VCaP (cell line): Measurements from ENCODE around the gene SUV39H2.

ENCODE experiments used
- H3K27ac ChIP-seq: fragments of 450-650 bp; 2 replicates; pipeline ENCODE4 v1.5.1; 2017
- CTCF ChIP-seq: fragments of 450-650 bp; conservative IDR thresholded peaks from 2 replicates; pipeline ENCODE4 v1.5.1; 2017; ENCODE audit warnings: mild to moderate bottlenecking, moderate library complexity

The SUV39H2 gene

GRCh38 chr10:14904864-14905263 lies 26.2 kb downstream of the SUV39H2 start:
- TF ChIP-seq CTCF, result no peak

GRCh38 chr10:14905890-14906289 lies 27.2 kb downstream of the SUV39H2 start:
- H3K27ac ChIP-seq, result peak overlapping the region; percentile 32
- no peak for TF ChIP-seq CTCF

More at GRCh38 chr10:14904864-14905263, 26.2 kb downstream of the SUV39H2 start:
- H3K27ac ChIP-seq, result peak overlapping the region; percentile 32; the same call in 1 of the 2 replicates

GRCh38 chr10:14906765-14907164 lies 28.1 kb downstream of the SUV39H2 start:
- H3K27ac ChIP-seq, result no peak overlapping the region; the same call in 1 of the 2 replicates
- no peak for TF ChIP-seq CTCF

- H3K27ac ChIP-seq, result peak overlapping the region; percentile 81
Observed at GRCh38 chr10:14907591-14907990, 28.9 kb downstream of the SUV39H2 start.

- no peak for TF ChIP-seq CTCF
- peak overlapping the region; percentile 81 for H3K27ac ChIP-seq
Observed at GRCh38 chr10:14909101-14909500, 30.4 kb downstream of the SUV39H2 start.

- TF ChIP-seq CTCF, result no peak
- no peak overlapping the region for H3K27ac ChIP-seq
Observed at GRCh38 chr10:14910953-14911352, 32.3 kb downstream of the SUV39H2 start.

GRCh38 chr10:14911801-14912200 lies 33.1 kb downstream of the SUV39H2 start:
- H3K27ac ChIP-seq, result no peak overlapping the region
- no peak for TF ChIP-seq CTCF

GRCh38 chr10:14916600-14916999 lies 37.9 kb downstream of the SUV39H2 start:
- no peak overlapping the region for H3K27ac ChIP-seq
- TF ChIP-seq CTCF, result no peak
